Cardiac fibroblast (primary cell): Measurements from ENCODE around the gene FSTL4.

Experiments
- DNase-seq, 2 donors: peaks; one replicate each; pipeline versions ENCODE4 v3.0.0 to v3.0.0-alpha.2; 2010; ENCODE audit warnings: low read depth in 2 of 2
- H3K4me3 ChIP-seq, 2 donors: replicated peaks in 1 of 2; 1 replicate in 1 of 2; 2 replicates in 1 of 2; pipeline ENCODE4 v1.5.1; 2011; ENCODE audit warnings: low read depth in 2 of 2, low read length in 2 of 2, mild to moderate bottlenecking in 2 of 2, moderate library complexity in 1 of 2
- TF ChIP-seq, protein P1 (sequence below): IDR thresholded peaks from one replicate; pipeline ENCODE4 v1.5.1; 2011; ENCODE audit warnings: low read depth, mild to moderate bottlenecking, low read length, inconsistent platforms

The FSTL4 gene

DNA sequence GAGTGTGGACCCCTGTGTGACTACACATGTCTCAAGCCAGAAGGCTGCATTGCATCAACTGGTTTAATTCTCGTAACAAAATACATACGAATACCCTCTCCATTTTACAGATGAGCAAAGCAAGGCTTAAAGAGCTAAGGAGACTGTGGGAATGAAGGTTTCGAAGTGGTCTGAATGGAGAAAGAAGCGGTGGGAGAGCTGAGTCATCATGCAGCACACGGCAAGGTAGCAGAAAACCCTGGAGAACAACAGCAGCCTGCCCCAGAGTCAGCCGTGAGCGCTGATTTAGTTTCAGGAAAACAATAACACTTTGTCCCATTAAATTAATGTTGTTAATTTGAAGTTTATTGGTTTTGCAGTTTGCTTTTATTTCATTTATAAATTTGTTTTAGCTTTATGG is 336.7 kb downstream of the FSTL4 start:
- H3K4me3 ChIP-seq = no peak overlapping the region
- TF ChIP-seq, protein P1, sequence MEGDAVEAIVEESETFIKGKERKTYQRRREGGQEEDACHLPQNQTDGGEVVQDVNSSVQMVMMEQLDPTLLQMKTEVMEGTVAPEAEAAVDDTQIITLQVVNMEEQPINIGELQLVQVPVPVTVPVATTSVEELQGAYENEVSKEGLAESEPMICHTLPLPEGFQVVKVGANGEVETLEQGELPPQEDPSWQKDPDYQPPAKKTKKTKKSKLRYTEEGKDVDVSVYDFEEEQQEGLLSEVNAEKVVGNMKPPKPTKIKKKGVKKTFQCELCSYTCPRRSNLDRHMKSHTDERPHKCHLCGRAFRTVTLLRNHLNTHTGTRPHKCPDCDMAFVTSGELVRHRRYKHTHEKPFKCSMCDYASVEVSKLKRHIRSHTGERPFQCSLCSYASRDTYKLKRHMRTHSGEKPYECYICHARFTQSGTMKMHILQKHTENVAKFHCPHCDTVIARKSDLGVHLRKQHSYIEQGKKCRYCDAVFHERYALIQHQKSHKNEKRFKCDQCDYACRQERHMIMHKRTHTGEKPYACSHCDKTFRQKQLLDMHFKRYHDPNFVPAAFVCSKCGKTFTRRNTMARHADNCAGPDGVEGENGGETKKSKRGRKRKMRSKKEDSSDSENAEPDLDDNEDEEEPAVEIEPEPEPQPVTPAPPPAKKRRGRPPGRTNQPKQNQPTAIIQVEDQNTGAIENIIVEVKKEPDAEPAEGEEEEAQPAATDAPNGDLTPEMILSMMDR = no peak
- DNase-seq = no peak

DNA sequence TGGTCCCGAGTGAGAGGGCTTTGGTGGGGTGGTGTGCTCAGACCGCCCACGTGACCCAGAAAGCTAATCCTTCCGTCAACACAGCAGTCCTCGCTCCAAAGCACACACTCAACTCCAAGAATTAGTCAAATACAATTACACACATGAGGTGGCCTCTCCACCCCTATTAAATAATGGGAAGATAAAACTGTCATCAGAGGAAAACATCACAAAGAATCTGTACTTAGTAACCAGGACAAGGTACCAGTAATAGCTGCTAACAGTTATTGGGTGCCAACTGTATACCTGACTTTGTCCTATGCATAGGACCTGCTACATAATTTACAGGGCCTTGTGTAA is 337.8 kb downstream of the FSTL4 start:
- TF ChIP-seq, protein P1 = no peak
- no peak overlapping the region for H3K4me3 ChIP-seq
- DNase-seq = no peak

DNA sequence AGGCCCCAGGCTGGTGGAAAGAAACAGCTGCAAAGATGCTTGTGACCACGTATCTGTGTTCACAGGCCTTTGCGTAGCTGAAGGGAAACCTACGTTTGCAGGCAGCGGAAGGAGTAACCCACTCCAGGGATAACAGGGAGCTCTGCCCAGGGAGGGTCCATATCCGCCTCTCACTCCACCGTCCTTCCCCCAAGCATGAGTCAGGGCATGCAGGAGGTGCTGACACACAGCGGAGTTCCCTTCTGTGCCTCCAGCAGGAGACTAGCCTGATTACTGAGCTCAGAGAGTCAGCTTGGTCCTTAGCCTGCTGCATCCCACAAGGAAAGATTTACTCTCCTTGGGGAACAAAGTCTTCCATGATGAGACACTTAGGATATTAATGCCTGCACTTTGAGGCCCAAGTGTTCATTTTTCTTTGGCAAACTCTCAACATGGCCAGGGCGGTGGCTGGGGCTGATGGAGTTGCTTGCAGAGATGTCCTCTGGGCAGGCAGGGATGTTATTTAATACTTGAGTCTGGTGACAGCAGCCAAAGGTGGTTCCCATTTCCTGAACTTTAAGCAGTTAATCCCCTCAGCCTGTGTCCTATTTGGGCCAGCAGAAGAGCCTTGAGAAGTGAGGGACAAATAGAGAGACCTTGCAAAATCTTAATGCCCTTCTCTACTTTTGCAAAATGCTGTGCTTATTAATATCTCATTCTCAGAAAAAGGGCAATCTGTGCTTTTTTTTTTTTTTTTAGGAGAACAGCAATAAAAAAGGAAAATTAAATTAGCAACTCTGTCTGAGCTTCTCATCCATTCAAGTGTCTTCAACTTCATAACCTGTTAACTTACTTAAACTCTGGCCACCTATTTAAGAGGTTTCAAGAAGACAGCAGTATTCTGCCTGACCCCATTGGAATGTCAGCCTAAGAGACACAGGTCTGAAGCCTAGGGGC is 338.4 kb downstream of the FSTL4 start:
- DNase-seq = peak; percentile 42 to 57
- H3K4me3 ChIP-seq = no peak overlapping the region
- TF ChIP-seq, protein P1 = peak; percentile 1

DNA sequence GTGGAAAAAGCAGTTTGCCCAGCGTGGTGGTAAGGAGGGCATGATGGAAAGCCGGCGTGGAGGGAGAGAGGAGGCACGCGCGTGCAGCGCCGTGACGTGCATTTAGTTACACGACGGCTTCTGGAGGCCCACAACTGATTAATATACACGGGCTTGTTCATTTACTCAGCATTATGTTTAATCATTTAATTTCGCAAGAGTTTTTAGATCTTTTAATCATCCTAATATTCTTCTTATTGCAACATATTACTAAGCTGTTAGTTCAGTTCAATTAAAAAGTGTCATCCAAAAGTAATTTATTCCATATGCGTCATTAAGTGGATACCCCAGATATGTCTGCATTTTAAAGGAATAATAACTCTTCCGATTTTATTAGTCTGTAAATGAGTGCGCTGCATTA is 340.0 kb downstream of the FSTL4 start:
- no peak for DNase-seq
- H3K4me3 ChIP-seq = no peak overlapping the region
- TF ChIP-seq, protein P1 = no peak

DNA sequence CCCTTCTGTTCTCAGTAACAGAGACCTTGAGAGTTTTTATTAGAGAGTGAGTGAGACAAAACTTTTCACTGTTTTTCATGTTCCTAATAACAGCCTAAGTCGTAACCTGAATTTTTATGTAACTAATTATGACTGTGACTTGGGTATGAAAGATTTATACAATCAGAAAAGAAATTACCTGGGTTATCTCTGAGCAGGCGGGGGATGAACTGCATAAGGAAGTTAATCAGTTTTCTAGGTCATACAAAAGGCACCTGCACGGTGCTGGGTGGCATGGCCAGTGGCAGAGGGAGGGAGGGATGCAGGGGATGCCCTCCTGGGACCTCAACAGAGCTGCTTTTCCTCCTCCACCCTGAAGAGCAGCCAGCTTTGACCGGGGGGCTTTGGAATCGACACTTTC is 340.7 kb downstream of the FSTL4 start:
- DNase-seq = no peak
- no peak overlapping the region for H3K4me3 ChIP-seq
- TF ChIP-seq, protein P1 = no peak

DNA sequence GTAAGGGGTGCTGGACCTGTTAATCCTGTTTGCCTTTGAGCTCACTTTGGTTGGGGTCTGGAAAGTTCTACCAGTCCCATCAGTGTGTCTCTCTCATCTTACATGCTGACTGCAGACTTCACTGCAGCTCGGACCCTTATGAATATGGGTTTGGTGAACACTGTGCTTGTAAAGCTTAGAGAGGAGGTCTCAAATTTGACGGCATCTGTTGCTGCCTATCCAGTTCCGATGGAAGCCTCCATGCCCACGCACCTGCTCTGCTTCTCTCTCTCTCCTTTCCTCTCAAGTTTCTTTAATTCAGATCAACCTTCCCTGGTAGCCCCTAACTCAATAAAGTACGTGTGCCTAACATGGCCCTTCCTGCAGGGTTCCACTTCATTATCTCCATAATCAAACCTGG is 342.6 kb downstream of the FSTL4 start:
- no peak for DNase-seq
- TF ChIP-seq, protein P1 = no peak
- H3K4me3 ChIP-seq = no peak overlapping the region
